ENCODE data around the gene LMO7. TPM values are rescaled to one million over a fixed set of nuclear protein-coding genes. Genes with fewer than 3 reads are reported as not detected.

Gene LMO7
- total and polyA plus RNA-seq, 2 of the 13 experiments (the other 11 are each of a cell fraction or from before 2014, with no cell fraction given), result 34.0 to 121 TPM

GRCh38 chr13:75806117-75806516, 170.0 kb downstream of the LMO7 start:
- H3K4me3 ChIP-seq (replicated peaks in 1 of 3; ENCODE audit: insufficient read depth in 1 of 3, low read depth in 2 of 3, low read length in 3 of 3), result no peak overlapping the region
- no TSS peak for BruUV-seq (replicated peaks)
- CTCF ChIA-PET (ENCODE audit: low intra/inter-chr PET ratio, low total read pairs), result no interaction called here
- POLR2A ChIA-PET, result no interaction called here
- no peaks in the 10 kb centered on the region for H3K9me3 ChIP-seq (ENCODE audit: low read length)
- H3K27me3 ChIP-seq (ENCODE audit: control insufficient read depth in 1 of 2, insufficient read depth in 2 of 2, low read length in 2 of 2), result no peaks in the 10 kb centered on the region
- 0 out of 2 replicates have a peak, but pooled peaks cover 7% of the 10 kb centered on the region for H3K4me1 ChIP-seq (ENCODE audit: insufficient read depth, low read length)
- no peak overlapping the region for H3K27ac ChIP-seq (ENCODE audit: extremely low read length, insufficient read depth, low read length)
- 98% methylated on average over 7 of the region's 7 CpGs for WGBS (ENCODE audit: low lambda C conversion rate)
- TF ChIP-seq FOXK2 (IDR thresholded peaks at IDR 0.05), result no peak
- no peak for TF ChIP-seq HNRNPL (IDR thresholded peaks at IDR 0.05; ENCODE audit: low read depth, low read length)
- TF ChIP-seq ZNF841 (CRISPR knock-in tag; IDR thresholded peaks at IDR 0.05; ENCODE audit: borderline replicate concordance), result no peak
- TF ChIP-seq ZNF530 (CRISPR knock-in tag; IDR thresholded peaks at IDR 0.05; ENCODE audit: low read depth), result no peak
- TF ChIP-seq CSRNP1 (CRISPR knock-in tag; IDR thresholded peaks at IDR 0.05), result no peak
- TF ChIP-seq ZNF446 (CRISPR knock-in tag; IDR thresholded peaks at IDR 0.05), result no peak
- no peak for TF ChIP-seq CREB1 (IDR thresholded peaks at IDR 0.05)
- TF ChIP-seq CREB1 (CRISPR knock-in tag; IDR thresholded peaks at IDR 0.05), result no peak
- no peak for TF ChIP-seq ZNF124 (CRISPR knock-in tag; IDR thresholded peaks at IDR 0.05)
- no peak overlapping the region for H2AFZ ChIP-seq (ENCODE audit: low read length)
- no peak for ATAC-seq
- FAIRE-seq, result no peak
- no peak overlapping the region for H3K9ac ChIP-seq (ENCODE audit: insufficient read depth, low read depth, low read length)
- peaks cover 3% of the 10 kb centered on the region for H3K79me2 ChIP-seq (ENCODE audit: insufficient read depth, low read length)
- no peaks in the 10 kb centered on the region for H4K20me1 ChIP-seq (ENCODE audit: insufficient read depth, low read length)
- peaks cover 23 to 69% of the 10 kb centered on the region in 2 experiments for H3K36me3 ChIP-seq (replicated peaks in 1 of 2; ENCODE audit: control insufficient read depth in 1 of 2, insufficient read depth in 2 of 2, low read length in 2 of 2)
- no peak overlapping the region for H3K4me2 ChIP-seq (ENCODE audit: low read depth, low read length)
- in situ Hi-C loops (cut with HindIII; ENCODE audit: extremely low pct_ligation_motif_present, low pct_unique_long_range_greater_than_20kb), result no loop called here
- intact Hi-C loops (cut with micrococcal nuclease; ENCODE audit: unreplicated experiment), result no loop called here
- DNase-seq (ENCODE audit: low spot score), result no peak

GRCh38 chr13:75811361-75811760, 175.2 kb downstream of the LMO7 start:
- 97% methylated on average over 5 of the region's 5 CpGs for WGBS (ENCODE audit: low lambda C conversion rate)

More at GRCh38 chr13:75811361-75811760, 175.2 kb downstream of the LMO7 start:
- DNase-seq (ENCODE audit: low spot score) (no peak), FAIRE-seq (no peak), ATAC-seq (no peak)
- no TSS peak for BruUV-seq (replicated peaks)
- Histone ChIP-seq H3K9me3 (ENCODE audit: low read length) (no peaks in the 10 kb centered on the region), H3K4me1 (ENCODE audit: insufficient read depth, low read length) (no peaks in the 10 kb centered on the region), H3K27ac (ENCODE audit: extremely low read length, insufficient read depth, low read length) (no peak overlapping the region), H3K9ac (ENCODE audit: insufficient read depth, low read depth, low read length) (no peak overlapping the region), H2AFZ (ENCODE audit: low read length) (no peak overlapping the region), H3K4me3 (replicated peaks in 1 of 3; ENCODE audit: insufficient read depth in 1 of 3, low read depth in 2 of 3, low read length in 3 of 3) (no peak overlapping the region), H3K36me3 (replicated peaks in 1 of 2; ENCODE audit: control insufficient read depth in 1 of 2, insufficient read depth in 2 of 2, low read length in 2 of 2) (peaks cover 7 to 34% of the 10 kb centered on the region in 2 experiments; a peak in 4 of 5 replicates), H3K79me2 (ENCODE audit: insufficient read depth, low read length) (peaks cover 14% of the 10 kb centered on the region), H3K4me2 (ENCODE audit: low read depth, low read length) (no peak overlapping the region), H4K20me1 (ENCODE audit: insufficient read depth, low read length) (peaks cover 3% of the 10 kb centered on the region; the same call in 1 of the 2 replicates), H3K27me3 (ENCODE audit: control insufficient read depth in 1 of 2, insufficient read depth in 2 of 2, low read length in 2 of 2) (no peaks in the 10 kb centered on the region)
- intact Hi-C loops (cut with micrococcal nuclease; ENCODE audit: unreplicated experiment) (no loop called here), in situ Hi-C loops (cut with HindIII; ENCODE audit: extremely low pct_ligation_motif_present, low pct_unique_long_range_greater_than_20kb) (no loop called here)
- TF ChIP-seq ZFP90 (CRISPR knock-in tag; IDR thresholded peaks at IDR 0.05; ENCODE audit: borderline replicate concordance) (no peak), ZNF557 (CRISPR knock-in tag; IDR thresholded peaks at IDR 0.05) (no peak), FUBP1 (CRISPR knock-in tag; IDR thresholded peaks at IDR 0.05; ENCODE audit: borderline replicate concordance) (no peak), ZFP82 (CRISPR knock-in tag; IDR thresholded peaks at IDR 0.05; ENCODE audit: borderline replicate concordance) (no peak), NCOA5 (CRISPR knock-in tag; IDR thresholded peaks at IDR 0.05) (no peak), ZNF251 (CRISPR knock-in tag; IDR thresholded peaks at IDR 0.05) (no peak), SALL2 (CRISPR knock-in tag; IDR thresholded peaks at IDR 0.05) (no peak), HNRNPH1 (optimal IDR thresholded peaks at IDR 0.05; ENCODE audit: low read depth, low read length) (no peak)
- ChIA-PET CTCF (ENCODE audit: low intra/inter-chr PET ratio, low total read pairs) (no interaction called here), POLR2A (no interaction called here)

Measured in HepG2 (cell line).